HL-60 (cell line): ENCODE results near the gene ADGRL3.

ENCODE experiments used
- DNase-seq, 2 experiments: peaks; one replicate each; pipeline ENCODE4 v3.0.0-alpha.2; 2010 to 2020; ENCODE audit warnings: low read depth in 1 of 2, low spot score in 1 of 2
- H3K27ac ChIP-seq: fragments of 250-450 bp; sonication (Bioruptor Pico); replicated peaks from 2 replicates; pipeline ENCODE4 v1.5.1; 2020; ENCODE audit warnings: mild to moderate bottlenecking, moderate library complexity
- H3K27me3 ChIP-seq: fragments of 250-450 bp; sonication (Bioruptor Pico); 2 replicates; pipeline ENCODE4 v1.5.1; 2021; ENCODE audit warnings: mild to moderate bottlenecking, moderate library complexity; ENCODE audit not compliant: insufficient read depth, poor library complexity, severe bottlenecking
- H3K4me3 ChIP-seq: replicated peaks from 2 replicates; pipeline ENCODE4 v1.5.1; 2011; ENCODE audit warnings: mild to moderate bottlenecking, control low read depth, low read length; ENCODE audit not compliant: insufficient read depth
- GABPA ChIP-seq: IDR thresholded peaks from 2 replicates; pipeline ENCODE4 v1.6.1; 2012; ENCODE audit warnings: low read depth
- POLR2AphosphoS5 ChIP-seq: IDR thresholded peaks from 2 replicates; pipeline ENCODE4 v1.6.1; 2012; ENCODE audit warnings: low read depth
- SPI1 ChIP-seq: IDR thresholded peaks from 2 replicates; pipeline ENCODE4 v1.6.1; 2012; ENCODE audit warnings: low read depth, mild to moderate bottlenecking, borderline replicate concordance
- TF ChIP-seq, protein P1 (sequence below): IDR thresholded peaks from one replicate; pipeline ENCODE4 v1.5.1; 2011; ENCODE audit warnings: low read length, control low read depth, inconsistent platforms; ENCODE audit not compliant: insufficient read depth
- TF ChIP-seq, protein P2 (sequence below): IDR thresholded peaks from 2 replicates; pipeline ENCODE4 v1.6.1; 2012; ENCODE audit warnings: low read depth; ENCODE audit not compliant: insufficient replicate concordance

Gene ADGRL3

GRCh38 chr4:61276029-61276428 lies 75.9 kb downstream of the ADGRL3 start:
- H3K27me3 ChIP-seq: no peaks in the 10 kb centered on the region
- TF ChIP-seq, protein P1, sequence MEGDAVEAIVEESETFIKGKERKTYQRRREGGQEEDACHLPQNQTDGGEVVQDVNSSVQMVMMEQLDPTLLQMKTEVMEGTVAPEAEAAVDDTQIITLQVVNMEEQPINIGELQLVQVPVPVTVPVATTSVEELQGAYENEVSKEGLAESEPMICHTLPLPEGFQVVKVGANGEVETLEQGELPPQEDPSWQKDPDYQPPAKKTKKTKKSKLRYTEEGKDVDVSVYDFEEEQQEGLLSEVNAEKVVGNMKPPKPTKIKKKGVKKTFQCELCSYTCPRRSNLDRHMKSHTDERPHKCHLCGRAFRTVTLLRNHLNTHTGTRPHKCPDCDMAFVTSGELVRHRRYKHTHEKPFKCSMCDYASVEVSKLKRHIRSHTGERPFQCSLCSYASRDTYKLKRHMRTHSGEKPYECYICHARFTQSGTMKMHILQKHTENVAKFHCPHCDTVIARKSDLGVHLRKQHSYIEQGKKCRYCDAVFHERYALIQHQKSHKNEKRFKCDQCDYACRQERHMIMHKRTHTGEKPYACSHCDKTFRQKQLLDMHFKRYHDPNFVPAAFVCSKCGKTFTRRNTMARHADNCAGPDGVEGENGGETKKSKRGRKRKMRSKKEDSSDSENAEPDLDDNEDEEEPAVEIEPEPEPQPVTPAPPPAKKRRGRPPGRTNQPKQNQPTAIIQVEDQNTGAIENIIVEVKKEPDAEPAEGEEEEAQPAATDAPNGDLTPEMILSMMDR: no peak
- no peak for TF ChIP-seq SPI1
- TF ChIP-seq POLR2AphosphoS5: no peak
- TF ChIP-seq, protein P2, sequence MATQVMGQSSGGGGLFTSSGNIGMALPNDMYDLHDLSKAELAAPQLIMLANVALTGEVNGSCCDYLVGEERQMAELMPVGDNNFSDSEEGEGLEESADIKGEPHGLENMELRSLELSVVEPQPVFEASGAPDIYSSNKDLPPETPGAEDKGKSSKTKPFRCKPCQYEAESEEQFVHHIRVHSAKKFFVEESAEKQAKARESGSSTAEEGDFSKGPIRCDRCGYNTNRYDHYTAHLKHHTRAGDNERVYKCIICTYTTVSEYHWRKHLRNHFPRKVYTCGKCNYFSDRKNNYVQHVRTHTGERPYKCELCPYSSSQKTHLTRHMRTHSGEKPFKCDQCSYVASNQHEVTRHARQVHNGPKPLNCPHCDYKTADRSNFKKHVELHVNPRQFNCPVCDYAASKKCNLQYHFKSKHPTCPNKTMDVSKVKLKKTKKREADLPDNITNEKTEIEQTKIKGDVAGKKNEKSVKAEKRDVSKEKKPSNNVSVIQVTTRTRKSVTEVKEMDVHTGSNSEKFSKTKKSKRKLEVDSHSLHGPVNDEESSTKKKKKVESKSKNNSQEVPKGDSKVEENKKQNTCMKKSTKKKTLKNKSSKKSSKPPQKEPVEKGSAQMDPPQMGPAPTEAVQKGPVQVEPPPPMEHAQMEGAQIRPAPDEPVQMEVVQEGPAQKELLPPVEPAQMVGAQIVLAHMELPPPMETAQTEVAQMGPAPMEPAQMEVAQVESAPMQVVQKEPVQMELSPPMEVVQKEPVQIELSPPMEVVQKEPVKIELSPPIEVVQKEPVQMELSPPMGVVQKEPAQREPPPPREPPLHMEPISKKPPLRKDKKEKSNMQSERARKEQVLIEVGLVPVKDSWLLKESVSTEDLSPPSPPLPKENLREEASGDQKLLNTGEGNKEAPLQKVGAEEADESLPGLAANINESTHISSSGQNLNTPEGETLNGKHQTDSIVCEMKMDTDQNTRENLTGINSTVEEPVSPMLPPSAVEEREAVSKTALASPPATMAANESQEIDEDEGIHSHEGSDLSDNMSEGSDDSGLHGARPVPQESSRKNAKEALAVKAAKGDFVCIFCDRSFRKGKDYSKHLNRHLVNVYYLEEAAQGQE: no peak
- no peak for TF ChIP-seq GABPA
- no peak overlapping the region for H3K27ac ChIP-seq
- DNase-seq: no peak
- no peak overlapping the region for H3K4me3 ChIP-seq

- TF ChIP-seq, protein P2: no peak
- TF ChIP-seq POLR2AphosphoS5 (no peak), SPI1 (no peak), GABPA (no peak)
- TF ChIP-seq, protein P1: no peak
- no peak for DNase-seq
- Histone ChIP-seq H3K27me3 (no peaks in the 10 kb centered on the region), H3K4me3 (no peak overlapping the region), H3K27ac (no peak overlapping the region)
Observed at GRCh38 chr4:61277785-61278760, 77.9 kb downstream of the ADGRL3 start.

DNA sequence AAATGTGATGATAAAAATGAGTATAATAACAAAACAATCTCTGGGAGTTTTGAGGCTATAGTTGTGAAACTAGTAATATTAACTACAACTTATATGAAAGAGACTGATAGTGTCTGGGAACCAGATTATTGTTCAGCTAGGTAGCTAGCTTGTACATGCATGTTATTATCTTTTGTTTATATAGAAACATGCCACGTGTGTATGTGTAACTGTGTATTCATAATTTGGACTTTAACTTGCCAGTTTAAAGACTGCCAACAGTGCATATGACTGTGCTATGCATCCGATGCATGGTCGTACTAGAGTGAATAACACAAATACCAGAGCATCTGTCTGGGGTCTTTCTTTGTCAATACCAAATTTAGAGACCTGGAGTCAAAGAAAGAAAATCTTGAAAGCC lies 92.2 kb downstream of the ADGRL3 start:
- Histone ChIP-seq H3K4me3 (no peak overlapping the region), H3K27me3 (no peaks in the 10 kb centered on the region), H3K27ac (no peak overlapping the region)
- TF ChIP-seq, protein P2: no peak
- TF ChIP-seq POLR2AphosphoS5: no peak
- TF ChIP-seq GABPA: no peak
- TF ChIP-seq, protein P1: no peak
- TF ChIP-seq SPI1: no peak
- DNase-seq: no peak
